ENCODE results near the gene MIOS.

DNA sequence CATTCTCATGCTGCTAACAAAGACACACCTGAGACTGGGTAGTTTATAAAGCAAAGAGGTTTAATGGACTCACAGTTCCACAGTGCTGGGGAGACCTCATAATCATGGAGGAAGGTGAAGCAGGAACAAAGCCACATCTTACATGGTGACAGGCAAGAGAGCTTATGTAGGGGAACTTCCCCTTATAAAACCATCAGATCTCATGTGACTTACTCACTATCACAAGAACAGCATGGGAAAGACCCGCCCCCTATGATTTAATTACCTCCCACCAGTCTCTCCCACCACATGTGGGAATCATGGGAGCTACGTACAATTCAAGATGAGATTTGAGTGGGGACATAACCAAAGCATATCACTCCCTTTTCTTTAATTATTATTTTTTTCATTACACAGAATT is 47.6 kb upstream of the MIOS start:
- TF ChIP-seq CTCF (IDR thresholded peaks at IDR 0.05 in 4 of 5, conservative IDR thresholded peaks at IDR 0.05 in 1 of 5) (no peak), POLR2A (IDR thresholded peaks at IDR 0.05) (no peak)

Measured in gastrocnemius medialis (tissue), 4 donors.